ENCODE measurements around the gene PCGF3. TPM values are rescaled to one million over a fixed set of nuclear protein-coding genes. Genes with fewer than 3 reads are reported as not detected.
"Not testable (repeated sequence)": the region's sequence is repeated elsewhere in the genome, so short reads cannot be mapped to it uniquely, and the experiment has no call there.

Gene PCGF3
- total RNA-seq, 1 experiment from 2014 or later, result 21.3 TPM

- in situ Hi-C loops (cut with HindIII; ENCODE audit: low pct_unique_long_range_greater_than_20kb, low sequenced_read_pairs), result not testable (repeated sequence)
- peak; percentile 25 for DNase-seq (ENCODE audit: low read depth)
Observed at GRCh38 chr4:730946-731904, 25.6 kb downstream of the PCGF3 start.

GRCh38 chr4:731954-732353, 26.3 kb downstream of the PCGF3 start:
- peak; percentile 52 for DNase-seq (ENCODE audit: low read depth)
- in situ Hi-C loops (cut with HindIII; ENCODE audit: low pct_unique_long_range_greater_than_20kb, low sequenced_read_pairs), result not testable (repeated sequence)

GRCh38 chr4:732486-732885, 26.9 kb downstream of the PCGF3 start:
- no peak for DNase-seq (ENCODE audit: low read depth)
- in situ Hi-C loops (cut with HindIII; ENCODE audit: low pct_unique_long_range_greater_than_20kb, low sequenced_read_pairs), result no loop called here

DNA sequence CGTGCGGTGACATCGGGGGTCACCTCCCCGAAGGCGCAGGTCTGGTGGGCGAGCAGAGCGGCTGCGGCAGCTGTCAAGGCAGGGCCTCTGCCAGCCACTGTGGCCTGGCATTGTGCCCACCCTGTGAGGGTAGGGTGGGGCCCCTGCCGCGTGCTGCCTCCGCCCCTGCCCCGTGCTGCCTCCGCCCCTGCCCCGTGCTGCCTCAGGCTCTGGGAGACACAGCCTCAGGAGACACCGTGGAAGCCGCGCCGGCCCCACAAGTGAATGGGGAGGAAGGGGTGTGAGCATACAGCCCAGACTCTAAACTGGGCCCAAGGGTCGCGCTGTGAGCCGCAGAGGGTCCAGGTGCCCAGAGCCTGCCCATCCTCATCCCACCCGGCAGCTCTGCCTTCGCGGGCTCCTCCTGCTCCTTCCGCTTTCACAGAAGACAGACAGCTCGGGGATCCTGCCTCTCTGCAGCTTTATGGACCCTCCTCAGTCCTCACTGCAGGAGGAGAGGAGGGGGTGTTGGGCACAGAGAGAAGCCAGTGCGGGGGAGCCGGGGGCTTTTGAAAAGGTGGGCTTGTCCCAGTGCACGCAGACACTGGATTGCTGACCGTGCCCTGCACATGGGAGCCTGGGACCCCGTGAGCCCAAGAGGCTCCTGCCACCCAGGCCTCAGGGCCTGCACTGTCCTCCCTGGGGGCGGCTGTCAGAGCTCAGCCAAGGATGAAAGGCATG, 27.4 kb downstream of the PCGF3 start:
- in situ Hi-C loops (cut with HindIII; ENCODE audit: low pct_unique_long_range_greater_than_20kb, low sequenced_read_pairs), result no loop called here
- no peak for DNase-seq (ENCODE audit: low read depth)

DNA sequence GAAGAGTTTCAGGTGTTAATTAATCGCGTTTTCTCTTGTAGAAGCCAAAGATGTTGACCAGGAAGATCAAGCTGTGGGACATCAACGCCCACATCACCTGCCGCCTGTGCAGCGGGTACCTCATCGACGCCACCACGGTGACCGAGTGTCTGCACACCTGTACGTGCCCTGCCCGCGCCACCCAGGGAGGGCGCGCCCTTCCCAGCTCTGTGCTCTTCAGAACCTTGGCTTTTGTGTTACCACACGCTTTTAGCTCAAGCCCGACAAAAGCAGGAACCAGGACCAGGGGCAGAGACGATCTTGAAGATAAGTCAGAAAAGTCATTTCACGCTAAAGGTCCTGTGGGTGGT, 28.0 kb downstream of the PCGF3 start:
- in situ Hi-C loops (cut with HindIII; ENCODE audit: low pct_unique_long_range_greater_than_20kb, low sequenced_read_pairs), result no loop called here
- DNase-seq (ENCODE audit: low read depth), result no peak

GRCh38 chr4:734075-734474, 28.4 kb downstream of the PCGF3 start:
- in situ Hi-C loops (cut with HindIII; ENCODE audit: low pct_unique_long_range_greater_than_20kb, low sequenced_read_pairs), result no loop called here
- DNase-seq (ENCODE audit: low read depth), result no peak

- in situ Hi-C loops (cut with HindIII; ENCODE audit: low pct_unique_long_range_greater_than_20kb, low sequenced_read_pairs), result no loop called here
- DNase-seq (ENCODE audit: low read depth), result no peak
Observed at GRCh38 chr4:734951-735350, 29.3 kb downstream of the PCGF3 start.

DNA sequence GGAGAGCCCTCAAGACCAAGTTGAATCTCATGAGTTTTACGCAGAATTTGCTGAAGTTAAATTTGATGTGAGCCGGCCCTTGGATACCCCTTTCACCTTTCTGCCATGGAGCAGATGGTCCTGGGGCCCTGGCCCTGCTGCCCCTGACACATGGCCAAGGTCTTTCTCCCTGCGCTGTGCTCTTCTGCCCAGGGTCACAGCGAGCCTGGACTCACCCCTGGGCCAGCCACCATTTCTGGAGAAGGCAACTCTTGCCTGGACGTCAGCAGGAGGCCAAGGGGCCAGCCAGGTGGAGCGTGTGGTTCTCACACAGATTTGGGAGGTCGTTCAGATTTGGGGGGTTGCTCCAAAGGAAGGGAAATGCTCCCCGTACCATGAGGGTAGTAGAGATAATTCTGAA, 30.0 kb downstream of the PCGF3 start:
- no peak for DNase-seq (ENCODE audit: low read depth)
- in situ Hi-C loops (cut with HindIII; ENCODE audit: low pct_unique_long_range_greater_than_20kb, low sequenced_read_pairs), result no loop called here

DNA sequence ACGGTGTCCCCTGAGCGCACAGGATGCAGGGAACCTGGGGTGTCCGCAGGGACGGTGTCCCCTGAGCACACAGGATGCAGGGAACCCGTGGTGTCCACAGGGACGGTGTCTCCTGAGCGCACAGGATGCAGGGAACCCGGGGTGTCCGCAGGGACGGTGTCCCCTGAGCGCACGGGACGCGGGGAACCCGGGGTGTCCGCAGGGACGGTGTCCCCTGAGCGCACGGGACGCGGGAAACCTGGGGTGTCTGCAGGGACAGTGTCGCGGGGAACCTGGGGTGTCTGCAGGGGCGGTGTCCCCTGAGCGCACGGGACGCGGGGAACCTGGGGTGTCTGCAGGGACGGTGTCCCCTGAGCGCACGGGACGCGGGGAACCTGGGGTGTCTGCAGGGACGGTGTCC, 30.9 kb downstream of the PCGF3 start:
- in situ Hi-C loops (cut with HindIII; ENCODE audit: low pct_unique_long_range_greater_than_20kb, low sequenced_read_pairs); DNase-seq (ENCODE audit: low read depth): not testable (repeated sequence)

DNA sequence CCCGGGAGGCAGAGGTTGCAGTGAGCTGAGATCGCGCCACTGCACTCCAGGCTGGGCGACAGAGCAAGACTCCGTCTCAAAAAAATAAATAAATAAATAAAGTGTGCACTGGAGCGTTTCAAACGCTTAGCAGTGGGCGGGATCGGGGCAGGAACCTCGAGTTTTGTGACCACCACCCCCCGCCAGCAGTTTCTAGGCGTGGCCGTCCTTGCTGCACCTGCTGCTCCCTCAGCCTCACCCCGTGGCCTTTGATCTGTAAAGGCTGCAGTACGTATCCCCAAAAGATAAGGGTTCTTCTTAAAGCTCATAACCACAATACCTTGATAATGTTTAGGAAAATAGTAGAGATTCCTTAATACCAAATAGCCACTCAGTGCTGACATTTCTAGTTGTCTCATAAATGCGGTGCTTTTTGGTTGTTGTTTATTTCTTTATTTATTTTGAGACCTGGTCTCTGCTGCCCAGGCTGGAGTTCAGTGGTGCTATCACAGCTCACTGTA, 33.2 kb downstream of the PCGF3 start:
- no peak for DNase-seq (ENCODE audit: low read depth)
- in situ Hi-C loops (cut with HindIII; ENCODE audit: low pct_unique_long_range_greater_than_20kb, low sequenced_read_pairs), result no loop called here

- in situ Hi-C loops (cut with HindIII; ENCODE audit: low pct_unique_long_range_greater_than_20kb, low sequenced_read_pairs), result no loop called here
- no peak for DNase-seq (ENCODE audit: low read depth)
Observed at GRCh38 chr4:739569-739968, 33.9 kb downstream of the PCGF3 start.

- DNase-seq (ENCODE audit: low read depth), result no peak
- in situ Hi-C loops (cut with HindIII; ENCODE audit: low pct_unique_long_range_greater_than_20kb, low sequenced_read_pairs), result no loop called here
Observed at GRCh38 chr4:740011-740410, 34.4 kb downstream of the PCGF3 start.

DNA sequence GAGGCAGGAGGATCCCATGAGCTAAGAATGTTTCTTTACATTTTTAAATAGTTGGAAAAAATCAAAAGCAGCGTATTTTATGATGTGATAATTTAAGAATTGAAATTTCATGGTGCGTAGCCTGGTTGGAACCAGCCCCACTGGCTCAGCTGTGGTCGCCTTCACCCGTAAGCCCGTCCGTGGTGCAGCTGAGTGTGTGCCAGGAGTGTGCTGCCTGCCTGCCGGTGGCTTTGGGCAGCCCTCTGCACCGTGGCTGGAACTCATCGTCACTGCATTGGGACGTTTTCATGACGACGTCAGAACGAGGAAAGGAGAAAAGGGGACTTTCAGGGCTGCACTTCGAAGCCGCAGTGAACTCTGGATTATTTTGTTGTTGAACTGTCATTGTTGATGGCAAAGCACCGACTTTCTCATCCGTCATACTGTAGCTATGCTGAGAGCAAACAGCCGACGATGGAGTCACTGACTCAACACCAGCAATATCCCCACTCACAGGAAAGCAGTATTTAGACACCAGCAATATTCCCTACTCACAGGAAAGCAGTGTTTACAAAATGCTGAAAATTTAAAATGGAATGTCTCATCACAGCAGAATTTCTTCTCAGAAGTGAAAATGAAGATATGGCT, 35.1 kb downstream of the PCGF3 start:
- in situ Hi-C loops (cut with HindIII; ENCODE audit: low pct_unique_long_range_greater_than_20kb, low sequenced_read_pairs), result no loop called here
- DNase-seq (ENCODE audit: low read depth), result no peak

DNA sequence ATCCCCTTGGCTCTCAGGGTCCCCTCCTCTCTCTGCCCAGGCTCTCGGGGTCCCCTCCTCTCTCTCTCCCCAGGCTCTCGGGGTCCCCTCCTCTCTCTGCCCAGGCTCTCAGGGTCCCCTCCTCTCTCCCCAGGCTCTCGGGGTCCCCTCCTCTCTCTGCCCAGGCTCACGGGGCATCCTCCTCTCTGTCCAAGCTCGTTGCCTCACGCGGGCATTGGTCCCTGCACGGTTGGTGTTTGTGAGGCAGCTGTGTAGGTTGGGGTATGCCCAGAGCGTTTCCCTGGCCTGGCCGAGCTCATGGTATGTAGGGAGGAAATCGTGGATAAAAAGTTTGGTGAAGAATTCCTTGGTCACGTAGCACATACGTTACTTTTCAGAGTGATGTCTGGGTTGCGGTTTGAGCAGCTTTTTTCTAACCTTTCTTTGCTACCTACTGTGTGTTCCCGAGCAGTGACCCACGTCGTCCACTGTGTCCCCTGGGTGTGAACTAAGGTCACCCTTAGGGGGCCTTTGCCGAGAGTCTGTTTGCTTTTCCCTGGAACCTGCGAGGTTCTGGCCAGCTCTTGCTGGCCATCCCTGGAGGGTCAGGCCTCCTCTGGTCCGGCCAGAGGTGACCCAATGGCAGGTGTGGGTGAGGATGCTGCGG, 36.6 kb downstream of the PCGF3 start:
- DNase-seq (ENCODE audit: low read depth), result no peak
- in situ Hi-C loops (cut with HindIII; ENCODE audit: low pct_unique_long_range_greater_than_20kb, low sequenced_read_pairs), result no loop called here

- peak; percentile 33 for DNase-seq (ENCODE audit: low read depth)
Observed at GRCh38 chr4:742742-743311, 37.2 kb downstream of the PCGF3 start.

GRCh38 chr4:743463-744211, 38.0 kb downstream of the PCGF3 start:
- in situ Hi-C loops (cut with HindIII; ENCODE audit: low pct_unique_long_range_greater_than_20kb, low sequenced_read_pairs), result no loop called here

More at GRCh38 chr4:742742-743311, 37.2 kb downstream of the PCGF3 start:
- in situ Hi-C loops (cut with HindIII; ENCODE audit: low pct_unique_long_range_greater_than_20kb, low sequenced_read_pairs), result no loop called here

GRCh38 chr4:744212-744841, 38.7 kb downstream of the PCGF3 start:
- DNase-seq (ENCODE audit: low read depth), result no peak
- in situ Hi-C loops (cut with HindIII; ENCODE audit: low pct_unique_long_range_greater_than_20kb, low sequenced_read_pairs), result no loop called here

More at GRCh38 chr4:743463-744211, 38.0 kb downstream of the PCGF3 start:
- no peak for DNase-seq (ENCODE audit: low read depth)
